ENCODE data around the gene MIPOL1. TPM values are rescaled to one million over a fixed set of nuclear protein-coding genes. Genes with fewer than 3 reads are reported as not detected.

Gene MIPOL1
- total RNA-seq, 1 experiment from 2014 or later = 13.1 TPM

DNA sequence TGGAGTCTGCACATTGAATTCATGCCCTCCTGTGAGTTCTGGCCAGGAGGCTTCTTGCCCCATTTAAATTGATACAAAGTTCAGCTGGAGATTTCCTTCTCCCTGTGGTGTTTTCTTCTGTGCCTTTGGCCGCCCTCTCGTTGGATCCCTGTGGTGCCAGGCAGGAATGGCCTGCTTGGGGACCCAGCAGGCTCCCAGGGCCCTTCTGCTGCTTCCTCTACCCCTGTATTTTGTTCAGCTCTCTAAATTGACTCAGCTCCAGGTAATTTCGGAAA lies 200.1 kb downstream of the MIPOL1 start:
- Histone ChIP-seq H3K4me2 (no peak overlapping the region), H3K27me3 (ENCODE audit: insufficient read depth, low read depth) (no peaks in the 10 kb centered on the region), H3K36me3 (ENCODE audit: low read depth) (no peaks in the 10 kb centered on the region), H3K9me3 (ENCODE audit: insufficient read depth, low read depth) (no peaks in the 10 kb centered on the region), H4K20me1 (ENCODE audit: insufficient read depth) (no peaks in the 10 kb centered on the region), H3K4me3 (no peak overlapping the region), H3K4me1 (replicated peaks; ENCODE audit: insufficient read depth) (no peaks in the 10 kb centered on the region), H3K27ac (no peak overlapping the region), H3K9me2 (ENCODE audit: insufficient read depth) (no peaks in the 10 kb centered on the region), H3F3A (ENCODE audit: insufficient read depth, low read depth) (no peaks in the 10 kb centered on the region), H3K79me2 (ENCODE audit: low read depth) (no peaks in the 10 kb centered on the region), H2AFZ (no peak overlapping the region)
- ChIA-PET CTCF (no interaction called here), POLR2A (ENCODE audit: unreplicated experiment) (interaction anchor here (0.7 kb wide), 1 partner anchor 56 kb away, joined by 8 read pairs; no protein-coding TSS in a partner anchor)
- no peak for TF ChIP-seq EZH2 (IDR thresholded peaks at IDR 0.05; ENCODE audit: low read depth)
- TF ChIP-seq, protein P1, sequence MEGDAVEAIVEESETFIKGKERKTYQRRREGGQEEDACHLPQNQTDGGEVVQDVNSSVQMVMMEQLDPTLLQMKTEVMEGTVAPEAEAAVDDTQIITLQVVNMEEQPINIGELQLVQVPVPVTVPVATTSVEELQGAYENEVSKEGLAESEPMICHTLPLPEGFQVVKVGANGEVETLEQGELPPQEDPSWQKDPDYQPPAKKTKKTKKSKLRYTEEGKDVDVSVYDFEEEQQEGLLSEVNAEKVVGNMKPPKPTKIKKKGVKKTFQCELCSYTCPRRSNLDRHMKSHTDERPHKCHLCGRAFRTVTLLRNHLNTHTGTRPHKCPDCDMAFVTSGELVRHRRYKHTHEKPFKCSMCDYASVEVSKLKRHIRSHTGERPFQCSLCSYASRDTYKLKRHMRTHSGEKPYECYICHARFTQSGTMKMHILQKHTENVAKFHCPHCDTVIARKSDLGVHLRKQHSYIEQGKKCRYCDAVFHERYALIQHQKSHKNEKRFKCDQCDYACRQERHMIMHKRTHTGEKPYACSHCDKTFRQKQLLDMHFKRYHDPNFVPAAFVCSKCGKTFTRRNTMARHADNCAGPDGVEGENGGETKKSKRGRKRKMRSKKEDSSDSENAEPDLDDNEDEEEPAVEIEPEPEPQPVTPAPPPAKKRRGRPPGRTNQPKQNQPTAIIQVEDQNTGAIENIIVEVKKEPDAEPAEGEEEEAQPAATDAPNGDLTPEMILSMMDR (conservative IDR thresholded peaks at IDR 0.05) = no peak
- intact Hi-C loops (cut with micrococcal nuclease; ENCODE audit: unreplicated experiment) = no loop called here
- no peak for DNase-seq
- BruUV-seq (replicated peaks) = no TSS peak

DNA sequence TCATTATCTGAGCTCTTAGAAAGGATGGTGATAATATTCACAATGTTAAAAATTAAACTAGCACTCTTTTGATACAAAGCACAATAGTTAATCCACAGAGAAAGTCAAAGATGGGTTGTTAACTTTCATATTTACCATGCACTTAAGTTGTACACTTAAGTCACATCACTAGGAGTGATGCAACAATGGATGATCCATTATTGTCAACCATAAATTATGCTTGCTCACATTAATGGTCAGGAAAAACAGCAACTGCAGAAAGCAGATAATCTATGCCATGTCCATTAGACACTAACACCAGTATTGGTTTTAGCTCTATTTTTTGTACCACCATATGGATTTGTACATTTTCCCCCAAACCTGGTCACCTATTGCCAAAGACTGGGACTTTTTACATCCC lies 201.8 kb downstream of the MIPOL1 start:
- H3F3A ChIP-seq (ENCODE audit: insufficient read depth, low read depth) = no peaks in the 10 kb centered on the region
- H3K79me2 ChIP-seq (ENCODE audit: low read depth) = no peaks in the 10 kb centered on the region
- H3K4me1 ChIP-seq (replicated peaks; ENCODE audit: insufficient read depth) = no peaks in the 10 kb centered on the region
- no peak overlapping the region for H2AFZ ChIP-seq
- intact Hi-C loops (cut with micrococcal nuclease; ENCODE audit: unreplicated experiment) = no loop called here
- CTCF ChIA-PET = no interaction called here
- no peak overlapping the region for H3K4me3 ChIP-seq
- no peaks in the 10 kb centered on the region for H3K27me3 ChIP-seq (ENCODE audit: insufficient read depth, low read depth)
- H3K4me2 ChIP-seq = no peak overlapping the region
- no peaks in the 10 kb centered on the region for H3K36me3 ChIP-seq (ENCODE audit: low read depth)
- no TSS peak for BruUV-seq (replicated peaks)
- H3K9me2 ChIP-seq (ENCODE audit: insufficient read depth) = no peaks in the 10 kb centered on the region
- H4K20me1 ChIP-seq (ENCODE audit: insufficient read depth) = no peaks in the 10 kb centered on the region
- no peak for TF ChIP-seq EZH2 (IDR thresholded peaks at IDR 0.05; ENCODE audit: low read depth)
- TF ChIP-seq, protein P1 (conservative IDR thresholded peaks at IDR 0.05) = no peak
- no peaks in the 10 kb centered on the region for H3K9me3 ChIP-seq (ENCODE audit: insufficient read depth, low read depth)
- no peak overlapping the region for H3K27ac ChIP-seq
- DNase-seq = no peak
- POLR2A ChIA-PET (ENCODE audit: unreplicated experiment) = no interaction called here

DNA sequence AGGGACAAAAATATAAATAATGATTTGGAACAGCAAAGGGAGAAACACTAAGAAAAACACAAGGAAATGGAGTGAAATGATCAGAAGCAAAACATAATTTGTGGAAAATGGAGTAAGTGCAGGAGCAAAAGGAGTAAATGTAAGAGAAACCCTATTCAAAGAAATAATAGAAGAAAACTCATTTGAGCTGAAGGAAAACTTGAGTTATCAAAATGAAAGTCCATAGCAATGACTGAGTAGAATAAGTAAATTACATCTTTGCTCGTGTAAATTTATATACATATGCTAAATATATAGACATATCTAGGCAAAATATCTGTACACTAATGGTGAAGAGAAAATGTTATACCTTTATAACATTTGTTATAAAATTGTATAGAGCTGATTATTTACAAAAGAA lies 203.4 kb downstream of the MIPOL1 start:
- TF ChIP-seq EZH2 (IDR thresholded peaks at IDR 0.05; ENCODE audit: low read depth) = no peak
- TF ChIP-seq, protein P1 (conservative IDR thresholded peaks at IDR 0.05) = no peak
- H4K20me1 ChIP-seq (ENCODE audit: insufficient read depth) = no peaks in the 10 kb centered on the region
- no peak overlapping the region for H3K4me3 ChIP-seq
- intact Hi-C loops (cut with micrococcal nuclease; ENCODE audit: unreplicated experiment) = no loop called here
- no peaks in the 10 kb centered on the region for H3K79me2 ChIP-seq (ENCODE audit: low read depth)
- no peak for DNase-seq
- H3K4me2 ChIP-seq = no peak overlapping the region
- ChIA-PET POLR2A (ENCODE audit: unreplicated experiment) (no interaction called here), CTCF (no interaction called here)
- H3K9me2 ChIP-seq (ENCODE audit: insufficient read depth) = no peaks in the 10 kb centered on the region
- H3F3A ChIP-seq (ENCODE audit: insufficient read depth, low read depth) = no peaks in the 10 kb centered on the region
- no peaks in the 10 kb centered on the region for H3K9me3 ChIP-seq (ENCODE audit: insufficient read depth, low read depth)
- H2AFZ ChIP-seq = no peak overlapping the region
- H3K36me3 ChIP-seq (ENCODE audit: low read depth) = no peaks in the 10 kb centered on the region
- H3K27ac ChIP-seq = no peak overlapping the region
- BruUV-seq (replicated peaks) = no TSS peak
- H3K4me1 ChIP-seq (replicated peaks; ENCODE audit: insufficient read depth) = no peaks in the 10 kb centered on the region
- no peaks in the 10 kb centered on the region for H3K27me3 ChIP-seq (ENCODE audit: insufficient read depth, low read depth)
